GM12874 (cell line): ENCODE results near the gene COQ8B.

Experiments used
- CTCF ChIP-seq: IDR thresholded peaks from 2 replicates; pipeline ENCODE4 v1.5.1; 2011; ENCODE audit warnings: low read depth, mild to moderate bottlenecking, control low read depth, low read length, moderate library complexity; ENCODE audit not compliant: insufficient read depth

The COQ8B gene

DNA sequence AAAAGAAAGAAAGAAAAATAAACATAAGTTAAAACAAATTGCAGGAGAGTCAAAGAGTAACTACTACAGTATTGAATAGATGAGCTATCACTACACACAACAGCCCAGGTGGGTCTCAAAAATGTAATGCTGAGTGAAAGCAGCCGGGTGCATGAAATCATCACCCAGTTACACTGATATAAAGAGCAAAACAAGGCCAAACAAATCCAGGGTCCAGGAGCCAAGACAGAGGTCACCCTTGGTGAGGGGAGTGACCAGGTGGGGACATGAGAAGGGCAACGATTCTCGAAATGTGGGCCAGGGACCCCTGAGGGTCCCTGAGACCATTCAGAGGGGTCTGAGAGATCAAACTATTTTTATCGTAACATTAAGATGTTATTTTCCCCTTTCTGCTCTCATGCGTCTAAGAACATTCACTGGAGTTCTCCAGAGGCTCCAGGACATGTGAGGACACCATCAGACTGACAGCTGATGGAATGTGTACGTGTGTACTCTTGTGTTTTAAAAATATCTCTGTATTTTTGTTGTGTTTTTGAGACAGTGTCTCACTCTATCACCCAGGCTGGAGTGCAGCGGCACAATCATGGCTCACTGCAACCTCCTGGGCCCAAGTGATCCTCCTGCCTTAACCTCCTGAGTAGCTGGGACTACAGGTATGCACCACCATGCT lies 10.6 kb downstream of the COQ8B start:
- no peak for TF ChIP-seq CTCF

- no peak for TF ChIP-seq CTCF
Observed at GRCh38 chr19:40705362-40705651, 11.4 kb downstream of the COQ8B start.

GRCh38 chr19:40704491-40705361 lies 12.0 kb downstream of the COQ8B start:
- no peak for TF ChIP-seq CTCF

- TF ChIP-seq CTCF, result no peak
Observed at GRCh38 chr19:40703029-40703755, 13.5 kb downstream of the COQ8B start.

GRCh38 chr19:40702337-40703012 lies 14.2 kb downstream of the COQ8B start:
- TF ChIP-seq CTCF, result no peak

- TF ChIP-seq CTCF, result no peak
Observed at GRCh38 chr19:40701758-40702157, 14.9 kb downstream of the COQ8B start.

- TF ChIP-seq CTCF, result no peak
Observed at GRCh38 chr19:40700083-40700482, 16.6 kb downstream of the COQ8B start.
